Inflammatory macrophage (primary cell): Measurements from ENCODE around the gene PLCB3.

Experiments
- DNase-seq, 2 donors: peaks; one replicate each; pipeline ENCODE4 v3.0.0-alpha.2; 2020 to 2022

The PLCB3 gene

GRCh38 chr11:64250415-64251015, 815 bp upstream of the PLCB3 start:
- no peak for DNase-seq

- DNase-seq, result no peak
Measured at GRCh38 chr11:64251753-64252002, 348 bp downstream of the PLCB3 start.

- peak; percentile 30 to 62 for DNase-seq
Measured at GRCh38 chr11:64252003-64252872, 908 bp downstream of the PLCB3 start.

DNA sequence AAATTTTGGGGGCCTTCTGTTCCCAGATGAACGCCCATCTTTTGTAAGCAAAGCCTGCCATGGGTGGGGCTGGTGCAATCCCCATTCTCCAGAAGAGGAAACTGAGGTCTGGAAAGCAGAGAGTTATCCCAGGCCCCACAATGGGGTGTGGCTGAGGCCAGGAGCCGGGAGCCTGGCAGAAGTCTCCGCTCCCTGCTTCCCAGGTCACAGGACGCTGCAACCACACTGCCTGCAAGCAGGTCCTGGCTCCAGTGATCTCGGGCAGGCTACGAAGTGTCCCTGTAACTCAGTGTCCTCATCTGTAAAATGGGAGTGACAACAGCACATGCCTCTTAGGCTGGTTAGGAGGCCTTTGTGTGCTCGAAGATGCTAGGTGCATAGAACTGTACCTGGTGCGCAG, 1.7 kb downstream of the PLCB3 start:
- no peak for DNase-seq

DNA sequence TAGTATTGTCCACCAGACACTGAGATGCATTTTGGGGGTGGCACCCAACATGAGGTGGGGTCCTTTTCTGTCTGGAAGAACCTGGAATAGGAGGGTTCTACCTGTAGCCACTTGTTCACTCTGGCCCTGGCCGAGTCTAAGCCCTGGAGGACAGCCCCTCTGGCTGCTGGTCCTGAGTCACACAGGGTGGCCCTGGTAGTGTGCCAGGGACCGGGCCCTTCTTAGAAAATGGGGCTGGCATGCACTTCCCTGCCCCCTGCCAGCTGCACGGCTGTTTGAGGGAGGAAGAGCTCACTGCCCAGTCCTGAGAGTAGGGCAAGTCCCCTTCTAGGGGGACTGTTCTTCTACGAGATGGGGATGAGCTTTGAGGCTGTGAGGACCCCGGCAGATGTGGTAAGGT, 2.2 kb downstream of the PLCB3 start:
- no peak for DNase-seq

- no peak for DNase-seq
Measured at GRCh38 chr11:64254326-64254725, 3.0 kb downstream of the PLCB3 start.

GRCh38 chr11:64255135-64256128, 4.1 kb downstream of the PLCB3 start:
- no peak for DNase-seq

DNA sequence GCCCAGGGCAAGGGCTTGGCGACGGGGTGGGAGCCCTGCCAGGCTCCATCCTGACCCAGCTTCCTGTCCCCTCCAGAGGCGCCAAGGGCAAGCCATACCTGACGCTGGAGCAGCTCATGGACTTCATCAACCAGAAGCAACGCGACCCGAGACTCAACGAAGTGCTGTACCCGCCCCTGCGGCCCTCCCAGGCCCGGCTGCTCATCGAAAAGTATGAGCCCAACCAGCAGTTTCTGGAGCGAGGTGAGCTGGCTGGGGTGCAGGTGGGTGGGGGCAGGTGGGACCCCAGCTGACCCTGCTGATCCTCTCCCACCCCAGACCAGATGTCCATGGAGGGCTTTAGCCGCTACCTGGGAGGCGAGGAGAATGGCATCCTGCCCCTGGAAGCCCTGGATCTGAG, 5.0 kb downstream of the PLCB3 start:
- no peak for DNase-seq

DNA sequence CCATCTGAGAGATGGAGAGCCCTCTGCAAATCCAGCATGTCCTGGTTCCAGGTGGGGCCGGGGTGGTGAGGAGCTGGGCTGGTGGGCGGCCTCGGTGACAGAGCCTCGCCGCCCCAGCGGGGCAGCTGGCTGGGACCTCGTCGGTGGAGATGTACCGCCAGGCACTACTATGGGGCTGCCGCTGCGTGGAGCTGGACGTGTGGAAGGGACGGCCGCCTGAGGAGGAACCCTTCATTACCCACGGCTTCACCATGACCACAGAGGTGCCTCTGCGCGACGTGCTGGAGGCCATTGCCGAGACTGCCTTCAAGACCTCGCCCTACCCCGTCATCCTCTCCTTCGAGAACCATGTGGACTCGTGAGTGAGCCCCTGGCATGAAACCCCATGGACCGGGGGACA, 7.0 kb downstream of the PLCB3 start:
- no peak for DNase-seq

- no peak for DNase-seq
Measured at GRCh38 chr11:64258946-64259532, 7.7 kb downstream of the PLCB3 start.

DNA sequence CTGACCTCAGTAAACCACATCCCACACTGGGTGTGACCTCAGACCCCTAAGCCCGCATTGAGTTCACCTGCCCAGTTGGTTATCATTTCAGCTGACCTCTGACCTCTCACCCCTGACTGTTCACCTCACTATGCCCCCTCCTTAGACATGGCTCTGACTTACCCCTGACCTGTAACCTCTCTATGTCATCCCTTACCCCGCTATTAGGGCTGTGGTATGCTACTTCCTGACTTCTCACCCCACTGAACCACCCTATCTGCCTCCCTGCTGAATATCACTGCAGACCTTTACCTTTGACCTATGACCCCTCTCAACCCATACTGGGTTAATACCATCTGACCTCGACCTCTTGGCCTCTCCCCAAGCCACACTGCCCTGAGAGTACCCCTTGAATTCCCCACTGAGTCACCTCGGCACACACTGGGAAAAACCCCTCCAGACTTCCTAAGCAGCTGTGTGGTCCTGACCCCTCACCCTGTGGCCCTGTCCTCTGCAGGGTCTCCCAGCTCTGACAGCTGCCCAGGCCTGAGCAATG, 8.3 kb downstream of the PLCB3 start:
- DNase-seq, result no peak

DNA sequence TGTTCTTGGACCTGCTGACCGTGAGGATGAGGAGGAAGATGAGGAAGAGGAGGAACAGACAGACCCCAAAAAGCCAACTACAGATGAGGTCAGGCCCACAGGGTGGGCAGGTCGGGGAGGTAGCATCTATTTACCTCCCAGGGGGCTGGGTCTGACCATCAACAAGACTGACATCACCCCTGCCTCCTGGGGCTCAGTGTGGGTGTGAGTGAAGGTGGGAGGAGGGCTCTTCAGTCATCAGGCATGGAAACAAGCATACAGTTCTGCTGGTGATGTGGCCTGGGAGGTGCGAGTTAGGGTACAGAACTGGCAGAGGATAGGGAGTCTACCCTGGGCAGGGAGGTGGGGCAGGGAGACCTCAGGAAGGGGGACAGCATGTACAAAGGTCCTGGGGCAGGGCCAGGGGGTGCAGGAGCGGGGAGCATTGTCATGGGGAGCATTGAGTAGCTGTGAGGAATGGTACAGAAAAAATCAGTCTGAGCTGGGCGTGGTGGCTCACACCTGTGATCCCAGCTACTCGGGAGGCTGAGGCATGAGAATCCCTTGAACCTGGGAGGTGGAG, 8.9 kb downstream of the PLCB3 start:
- no peak for DNase-seq

DNA sequence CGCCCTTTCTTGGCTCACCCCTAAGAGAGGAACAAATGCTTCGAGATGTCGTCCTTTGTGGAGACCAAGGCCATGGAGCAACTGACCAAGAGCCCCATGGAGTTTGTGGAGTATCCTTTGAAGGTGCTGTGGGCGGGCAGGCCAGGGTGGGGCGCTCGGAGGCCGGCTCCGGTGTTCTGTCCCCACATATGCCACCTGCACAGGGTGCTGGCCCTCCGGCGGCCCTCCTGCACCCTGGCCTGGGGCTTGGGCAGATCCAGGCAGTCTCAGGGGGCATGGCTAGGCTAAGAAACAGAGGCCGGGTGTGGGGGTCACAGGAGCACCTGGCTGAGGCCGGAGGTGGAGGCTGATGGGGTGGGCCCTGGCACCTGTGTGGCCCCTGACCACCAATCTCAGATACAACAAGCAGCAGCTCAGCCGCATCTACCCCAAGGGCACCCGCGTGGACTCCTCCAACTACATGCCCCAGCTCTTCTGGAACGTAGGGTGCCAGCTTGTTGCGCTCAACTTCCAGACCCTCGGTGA, 10.3 kb downstream of the PLCB3 start:
- DNase-seq, result no peak

- no peak for DNase-seq
Measured at GRCh38 chr11:64262271-64263002, 11.1 kb downstream of the PLCB3 start.

GRCh38 chr11:64263021-64263946, 12.0 kb downstream of the PLCB3 start:
- no peak for DNase-seq

GRCh38 chr11:64263947-64264317, 12.6 kb downstream of the PLCB3 start:
- DNase-seq, result no peak

GRCh38 chr11:64264371-64264852, 13.1 kb downstream of the PLCB3 start:
- DNase-seq, result no peak

DNA sequence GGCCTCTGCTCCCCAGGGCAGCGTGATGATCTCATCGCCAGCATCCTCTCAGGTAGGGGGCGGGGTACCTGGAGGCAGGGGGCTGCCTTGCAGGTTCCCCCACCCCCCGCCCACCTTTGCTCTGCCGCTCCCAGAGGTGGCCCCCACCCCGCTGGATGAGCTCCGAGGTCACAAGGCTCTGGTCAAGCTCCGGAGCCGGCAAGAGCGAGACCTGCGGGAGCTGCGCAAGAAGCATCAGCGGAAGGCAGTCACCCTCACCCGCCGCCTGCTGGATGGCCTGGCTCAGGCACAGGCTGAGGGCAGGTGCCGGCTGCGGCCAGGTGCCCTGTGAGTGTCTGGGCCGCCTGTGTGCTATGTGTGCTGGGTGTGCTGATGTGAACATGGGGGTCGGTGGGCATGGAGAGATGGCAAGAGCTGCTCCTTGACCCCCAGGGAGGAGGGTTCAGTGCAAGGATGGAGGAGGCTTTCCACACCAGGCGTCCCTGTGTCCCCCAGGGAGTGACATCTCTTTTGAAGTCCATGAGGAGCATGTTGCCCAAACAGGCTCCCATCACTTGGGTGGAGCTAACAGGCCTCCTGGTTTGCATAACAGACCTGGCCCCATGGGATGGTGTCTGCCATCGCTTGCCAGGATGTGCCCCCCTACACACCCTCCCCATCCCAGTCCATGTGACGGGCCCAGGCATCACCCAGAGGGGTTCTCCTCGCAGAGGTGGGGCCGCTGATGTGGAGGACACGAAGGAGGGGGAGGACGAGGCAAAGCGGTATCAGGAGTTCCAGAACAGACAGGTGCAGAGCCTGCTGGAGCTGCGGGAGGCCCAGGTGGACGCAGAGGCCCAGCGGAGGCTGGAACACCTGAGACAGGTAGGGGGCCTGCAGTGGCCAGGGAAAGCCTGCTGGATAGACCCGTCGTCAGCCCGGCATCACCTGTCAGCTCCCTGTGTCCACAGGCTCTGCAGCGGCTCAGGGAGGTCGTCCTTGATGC, 14.1 kb downstream of the PLCB3 start:
- no peak for DNase-seq

DNA sequence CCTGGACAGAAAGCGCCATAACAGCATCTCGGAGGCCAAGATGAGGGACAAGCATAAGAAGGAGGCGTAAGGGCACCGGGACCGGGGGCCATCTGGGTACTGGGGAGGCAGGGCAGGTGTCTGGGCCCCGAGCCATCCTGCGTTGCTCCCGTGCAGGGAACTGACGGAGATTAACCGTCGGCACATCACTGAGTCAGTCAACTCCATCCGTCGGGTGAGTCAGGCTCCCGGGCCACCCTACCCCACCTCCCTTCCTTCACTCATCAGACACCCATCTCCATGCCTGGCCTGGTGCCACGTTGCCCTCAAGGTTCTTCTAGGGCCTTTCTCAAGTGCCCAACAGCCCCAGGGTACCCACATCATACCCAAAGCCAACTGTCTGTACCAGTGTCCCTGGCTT, 15.0 kb downstream of the PLCB3 start:
- no peak for DNase-seq
